Ureter (tissue), 1 donor: ENCODE data around the gene TUBA1B. TPM values are rescaled to one million over a fixed set of nuclear protein-coding genes. Genes with fewer than 3 reads are reported as not detected.
"Not testable (repeated sequence)": the region's sequence is repeated elsewhere in the genome, so short reads cannot be mapped to it uniquely, and the experiment has no call there.

Experiments
- DNase-seq: peaks from one replicate; pipeline ENCODE4 v3.0.0-alpha.2; 2020; ENCODE audit warnings: low spot score
- total RNA-seq: library from RNA; stranded (reverse); gene quantifications from one replicate; pipeline ENCODE4 v1.2.4, GENCODE V29; 2023
- donor health status: DM: yes; HTN: yes; CAD: no.

The TUBA1B gene
- total RNA-seq: 496 TPM

GRCh38 chr12:49131051-49131893 lies at the start of gene TUBA1B:
TUBA1B (minus strand) TSS chr12:49131395; CDS start chr12:49131300, 95 bp downstream.
- peak; percentile 92 for DNase-seq

DNA sequence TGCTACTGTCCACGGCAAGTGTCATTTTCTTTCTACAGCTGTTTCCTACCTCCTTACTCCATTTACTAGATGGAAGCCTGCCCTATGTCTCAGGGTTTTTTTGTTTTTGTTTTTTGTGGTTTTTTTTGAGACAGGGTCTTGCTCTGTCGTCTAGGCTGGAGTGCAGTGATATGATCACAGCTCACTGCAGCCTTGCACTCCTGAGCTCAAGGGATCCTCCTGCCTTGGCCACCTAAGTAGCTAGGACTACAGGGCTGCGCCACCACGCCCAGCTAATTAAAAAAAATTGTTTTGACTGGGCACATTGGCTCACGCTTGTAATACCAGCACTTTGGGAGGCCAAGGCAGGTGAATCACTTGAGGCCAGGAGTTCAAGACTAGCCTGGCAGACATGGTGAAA lies 43.0 kb upstream of the TUBA1B start:
- no peak for DNase-seq

DNA sequence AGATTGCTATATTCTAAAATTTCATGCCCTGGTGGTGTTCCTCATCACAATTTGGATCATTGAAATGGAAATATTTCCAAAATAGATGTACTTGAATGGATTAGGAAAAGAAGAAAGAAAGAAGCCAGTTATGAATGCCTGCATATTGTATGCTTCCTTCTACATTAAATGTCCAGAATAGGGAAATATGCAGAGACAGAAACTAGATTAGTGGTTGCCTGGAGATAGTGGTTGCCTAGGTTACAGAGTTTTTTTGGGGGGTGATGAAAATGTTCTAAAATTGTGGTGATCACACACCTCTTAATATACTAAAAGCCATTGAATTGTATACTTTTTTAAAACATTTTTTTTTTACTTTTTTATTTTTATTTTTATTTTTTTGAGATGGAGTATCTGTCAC lies 39.7 kb upstream of the TUBA1B start:
- DNase-seq: no peak

- DNase-seq: no peak
These were observed 33.9 kb upstream of the TUBA1B start for GRCh38 chr12:49165114-49165513.

- not testable (repeated sequence) for DNase-seq
These were observed 30.7 kb upstream of the TUBA1B start for GRCh38 chr12:49161901-49162300.

DNA sequence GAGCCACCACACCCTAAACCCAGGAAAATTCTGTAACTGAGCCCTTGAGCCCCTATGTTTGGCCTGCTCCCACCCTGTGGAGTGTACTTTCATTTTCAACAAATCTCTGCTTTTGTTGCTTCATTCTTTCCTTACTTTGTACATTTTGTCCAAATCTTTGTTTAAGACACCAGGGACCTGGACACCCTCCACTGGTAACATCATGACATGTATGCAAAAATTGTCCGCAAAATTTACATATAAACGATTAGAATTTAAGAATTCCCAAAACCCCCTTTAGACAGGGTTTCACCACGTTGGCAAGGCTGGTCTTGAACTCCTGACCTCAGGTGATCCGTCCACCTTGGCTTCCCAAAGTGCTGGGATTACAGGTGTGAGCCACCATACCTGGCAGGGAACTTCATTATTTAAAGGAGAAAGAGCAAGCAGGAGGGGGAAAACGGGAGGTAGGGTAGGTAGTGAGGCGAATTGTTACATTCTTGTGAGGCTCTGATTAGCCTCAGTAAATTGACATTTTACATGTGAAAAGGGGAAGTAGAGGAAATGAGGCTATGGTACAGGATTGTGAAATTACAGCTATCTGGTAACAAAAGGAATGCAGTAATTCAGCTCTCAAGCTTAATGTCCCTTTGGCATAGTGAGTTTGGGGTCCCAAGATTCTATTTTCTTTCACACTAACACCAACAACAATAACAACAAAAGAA lies 30.0 kb upstream of the TUBA1B start:
- DNase-seq: no peak

- DNase-seq: no peak
These were observed 29.2 kb upstream of the TUBA1B start for GRCh38 chr12:49160399-49160798.

DNA sequence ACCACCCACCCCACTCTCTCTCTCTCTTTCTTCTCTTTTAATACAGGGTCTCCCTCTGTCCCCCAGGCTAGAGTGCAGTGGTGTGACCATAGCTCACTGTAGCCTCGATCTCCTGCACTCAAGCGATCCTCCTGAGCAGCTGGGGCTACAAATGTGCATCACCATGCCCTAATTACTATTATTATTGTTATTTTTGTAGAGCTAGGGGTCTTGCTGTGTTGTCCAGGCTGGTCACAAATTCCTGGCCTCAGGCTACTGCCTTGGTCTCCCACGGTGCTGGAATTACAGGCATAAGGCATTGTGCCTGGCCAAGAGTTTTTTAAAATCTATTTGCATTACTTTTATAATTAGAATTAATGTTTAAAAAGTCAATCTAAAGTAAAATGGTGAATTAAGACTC lies 23.0 kb upstream of the TUBA1B start:
- DNase-seq: no peak

DNA sequence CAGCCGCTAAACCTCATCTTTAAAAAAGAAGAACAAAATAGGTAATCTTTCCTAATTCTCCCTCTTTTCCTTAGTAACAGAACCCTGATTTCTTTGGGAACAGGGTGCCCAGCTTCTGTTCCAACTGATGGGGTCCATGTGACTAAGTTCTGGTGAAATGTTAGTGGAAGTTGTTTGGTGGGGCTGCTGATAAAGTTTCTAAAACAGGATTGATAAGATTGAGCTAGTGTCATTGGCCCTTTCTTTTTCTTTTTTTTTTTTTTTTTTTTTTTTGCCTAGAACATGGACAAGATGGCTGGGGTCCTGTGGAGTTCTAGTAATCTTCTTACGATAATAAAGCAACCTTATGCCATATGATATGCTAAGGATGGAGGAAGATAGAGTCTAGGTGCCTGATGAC lies 16.2 kb upstream of the TUBA1B start:
- no peak for DNase-seq

- no peak for DNase-seq
These were observed 15.2 kb upstream of the TUBA1B start for GRCh38 chr12:49146406-49146805.

DNA sequence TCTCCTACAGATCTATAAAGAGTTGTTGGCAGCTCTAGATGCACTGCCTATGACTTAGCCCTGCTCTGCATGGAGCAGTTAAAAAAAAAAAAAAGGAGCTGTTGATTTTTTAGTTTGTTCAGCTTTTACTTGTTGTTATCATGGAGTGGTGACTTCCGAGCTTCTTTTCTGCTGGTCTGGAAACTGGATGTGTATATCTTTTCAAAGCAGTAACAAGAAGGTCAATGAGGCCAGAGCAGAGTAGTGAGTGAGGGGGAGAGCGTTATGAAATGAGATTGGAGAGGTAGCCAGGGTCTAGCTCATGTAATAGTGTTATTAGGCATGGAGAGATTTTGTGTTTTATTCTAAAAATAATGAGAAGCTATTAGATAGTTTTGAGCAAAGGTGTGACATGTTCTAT lies 13.2 kb upstream of the TUBA1B start:
- no peak for DNase-seq

DNA sequence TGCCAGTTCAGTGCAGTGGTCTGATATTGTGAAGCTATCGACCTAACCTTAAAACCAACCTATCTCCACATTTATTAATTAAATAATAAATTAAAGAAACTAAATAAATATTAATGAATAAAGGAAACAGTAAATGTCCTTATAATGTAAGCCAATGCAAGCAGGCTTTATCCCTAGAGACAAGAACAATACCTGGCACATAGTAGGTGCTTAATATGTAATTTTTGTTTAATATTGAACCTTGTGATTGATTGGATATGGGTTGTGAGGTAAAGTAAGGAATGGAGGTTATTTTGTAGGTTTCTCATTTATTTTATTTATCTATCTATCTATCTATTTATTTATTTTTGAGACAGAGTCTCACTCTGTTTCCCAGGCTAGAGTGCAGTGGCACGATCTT lies 7.8 kb upstream of the TUBA1B start:
- DNase-seq: no peak

GRCh38 chr12:49138587-49138986 lies 7.4 kb upstream of the TUBA1B start:
- DNase-seq: no peak

DNA sequence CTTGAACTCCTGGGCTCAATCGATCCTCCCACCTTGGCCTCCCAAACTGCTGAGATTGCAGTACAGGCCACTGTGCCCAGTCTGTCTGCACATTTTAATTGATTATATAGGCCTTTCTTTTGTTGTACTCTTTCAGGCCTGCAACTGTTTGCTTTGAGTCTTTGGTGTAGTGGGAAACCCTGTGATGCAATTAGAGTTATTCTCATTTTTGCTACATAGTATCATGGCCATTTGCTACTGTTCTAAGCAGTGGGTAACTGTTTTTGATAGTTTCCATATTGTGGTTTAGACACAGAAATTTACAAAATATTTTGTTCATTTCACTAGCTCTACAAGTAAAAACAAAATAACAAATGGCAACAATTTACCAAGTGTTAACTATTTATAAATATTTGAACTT lies 6.3 kb upstream of the TUBA1B start:
- no peak for DNase-seq

GRCh38 chr12:49136997-49137396 lies 5.8 kb upstream of the TUBA1B start:
- not testable (repeated sequence) for DNase-seq

DNA sequence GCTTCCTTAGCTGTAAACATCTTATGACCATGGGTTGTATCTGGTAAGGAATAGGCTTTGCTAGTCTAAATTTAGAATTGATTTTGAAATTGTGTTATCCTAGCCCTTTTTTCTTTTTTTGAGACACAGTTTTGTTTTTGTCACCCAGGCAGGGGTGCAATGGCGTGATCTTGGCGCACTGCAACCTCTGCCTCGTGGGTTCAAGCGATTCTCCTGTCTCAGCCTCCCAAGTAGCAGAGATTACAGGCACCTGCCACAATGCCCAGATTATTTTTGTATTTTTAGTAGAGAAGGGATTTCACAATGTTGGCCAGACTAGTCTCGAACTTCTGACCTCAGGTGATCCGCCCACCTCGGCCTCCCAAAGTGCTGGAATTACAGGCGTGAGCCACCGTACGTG lies 2.4 kb upstream of the TUBA1B start:
- DNase-seq: no peak

GRCh38 chr12:49133014-49133413 lies 1.8 kb upstream of the TUBA1B start:
- DNase-seq: no peak

GRCh38 chr12:49131894-49132461 lies 783 bp upstream of the TUBA1B start:
- DNase-seq: no peak

- DNase-seq: peak; percentile 96
These were observed 794 bp downstream of the TUBA1B start for GRCh38 chr12:49130151-49131050.

DNA sequence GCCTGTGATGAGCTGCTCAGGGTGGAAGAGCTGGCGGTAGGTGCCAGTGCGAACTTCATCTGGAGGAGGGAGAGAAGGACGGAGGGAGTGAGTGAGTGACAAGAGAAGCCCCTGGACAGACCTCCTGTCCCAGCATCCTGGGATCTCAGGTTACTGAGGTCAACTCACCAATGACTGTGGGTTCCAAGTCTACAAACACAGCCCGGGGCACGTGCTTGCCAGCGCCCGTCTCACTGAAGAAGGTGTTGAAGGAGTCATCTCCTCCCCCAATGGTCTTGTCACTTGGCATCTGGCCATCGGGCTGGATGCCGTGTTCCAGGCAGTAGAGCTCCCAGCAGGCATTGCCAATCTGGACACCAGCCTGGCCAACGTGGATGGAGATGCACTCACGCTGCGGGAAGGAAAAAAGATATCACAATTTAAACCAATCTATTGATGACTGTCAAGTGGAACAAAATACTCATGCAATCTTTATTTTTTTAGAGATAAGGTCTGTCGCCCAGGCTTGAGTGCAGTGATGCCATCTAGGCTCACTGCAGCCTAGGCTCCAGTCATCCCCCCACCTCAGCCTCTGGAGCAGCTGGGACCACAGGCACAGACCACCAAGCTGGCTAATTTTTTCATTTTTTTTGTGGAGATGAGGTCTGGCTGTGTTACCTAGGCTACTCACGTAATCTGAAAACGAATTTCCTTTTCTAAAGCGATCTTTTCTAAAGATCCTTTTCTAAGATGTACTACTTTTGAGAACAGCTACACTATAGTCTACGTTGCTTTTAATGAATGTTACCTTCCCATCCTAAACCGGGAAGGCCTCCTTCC lies 1.7 kb downstream of the TUBA1B start:
- DNase-seq: no peak

DNA sequence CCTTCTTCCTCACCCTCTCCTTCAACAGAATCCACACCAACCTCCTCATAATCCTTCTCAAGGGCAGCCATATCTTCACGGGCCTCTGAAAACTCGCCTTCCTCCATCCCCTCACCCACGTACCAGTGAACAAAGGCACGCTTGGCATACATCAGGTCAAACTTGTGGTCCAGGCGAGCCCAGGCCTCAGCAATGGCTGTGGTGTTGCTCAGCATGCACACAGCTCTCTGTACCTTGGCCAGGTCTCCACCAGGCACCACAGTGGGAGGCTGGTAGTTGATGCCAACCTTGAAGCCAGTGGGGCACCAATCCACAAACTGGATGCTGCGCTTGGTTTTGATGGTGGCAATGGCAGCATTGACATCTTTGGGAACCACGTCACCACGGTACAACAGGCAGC lies 3.2 kb downstream of the TUBA1B start:
- not testable (repeated sequence) for DNase-seq
